GM12891 (cell line): Measurements from ENCODE around the gene KCNH1.

ENCODE experiments used
- DNase-seq: peaks from one replicate; pipeline ENCODE4 v3.0.0; 2011; ENCODE audit warnings: low spot score; ENCODE audit not compliant: insufficient read length
- FAIRE-seq: peaks from 2 replicates; lab custom pipeline; 2011; peaks lifted over from hg19 to GRCh38; lab: Jason Lieb, UNC
- PAX5 ChIP-seq: IDR thresholded peaks from 2 replicates; pipeline ENCODE4 v1.6.1; 2011; ENCODE audit warnings: low read length, moderate library complexity, mild to moderate bottlenecking; ENCODE audit not compliant: insufficient read depth, severe bottlenecking
- POLR2A ChIP-seq: IDR thresholded peaks from 2 replicates; pipeline ENCODE4 v1.6.1; 2011; ENCODE audit warnings: low read depth, low read length, control low read depth
- POLR2AphosphoS5 ChIP-seq: IDR thresholded peaks from 2 replicates; pipeline ENCODE4 v1.6.1; 2011; ENCODE audit warnings: low read depth, low read length, control low read depth
- POU2F2 ChIP-seq: IDR thresholded peaks from 2 replicates; pipeline ENCODE4 v1.6.1; 2011; ENCODE audit warnings: low read depth, mild to moderate bottlenecking, control low read depth, low read length, moderate library complexity
- SPI1 ChIP-seq: IDR thresholded peaks from 2 replicates; pipeline ENCODE4 v1.6.1; 2011; ENCODE audit warnings: low read depth, low read length, control low read depth
- TAF1 ChIP-seq: IDR thresholded peaks from 2 replicates; pipeline ENCODE4 v1.6.1; 2011; ENCODE audit warnings: low read depth, low read length, control low read depth

The KCNH1 gene

DNA sequence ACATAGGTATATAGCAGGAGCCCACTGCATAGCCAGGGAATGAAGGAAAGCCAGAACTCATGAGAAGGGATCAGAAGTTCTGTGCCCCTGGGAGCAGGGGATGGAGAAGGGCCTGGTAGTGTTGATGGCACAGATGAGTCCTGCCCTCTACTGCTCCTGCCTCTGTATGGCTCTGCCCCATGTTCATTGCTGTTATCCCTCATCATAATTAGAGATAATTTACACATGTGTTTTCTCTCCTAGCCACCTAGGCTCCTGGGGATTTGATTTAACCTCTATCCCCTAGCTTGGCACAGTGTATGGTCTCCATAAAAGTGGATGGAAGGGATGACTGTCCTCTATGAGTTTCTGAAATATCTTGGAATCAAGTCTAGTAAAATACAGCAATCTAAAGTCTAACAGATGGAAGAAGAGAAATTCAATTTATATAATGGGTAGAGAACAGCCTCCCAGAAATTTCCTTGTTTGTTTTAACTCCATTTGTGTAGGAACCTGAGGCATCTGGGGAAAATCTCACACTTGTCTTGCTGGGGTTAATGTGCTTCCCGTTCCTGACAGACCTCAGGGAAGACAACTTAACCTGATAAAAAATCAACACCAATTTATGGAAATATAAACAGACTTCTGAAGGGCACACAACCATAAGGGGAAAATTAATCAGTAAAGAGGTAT lies 411.4 kb downstream of the KCNH1 start:
- TF ChIP-seq POU2F2: no peak
- TF ChIP-seq POLR2AphosphoS5: no peak
- TF ChIP-seq TAF1: no peak
- TF ChIP-seq SPI1: no peak
- no peak for TF ChIP-seq PAX5
- no peak for TF ChIP-seq POLR2A
- DNase-seq (no peak), FAIRE-seq (no peak)

DNA sequence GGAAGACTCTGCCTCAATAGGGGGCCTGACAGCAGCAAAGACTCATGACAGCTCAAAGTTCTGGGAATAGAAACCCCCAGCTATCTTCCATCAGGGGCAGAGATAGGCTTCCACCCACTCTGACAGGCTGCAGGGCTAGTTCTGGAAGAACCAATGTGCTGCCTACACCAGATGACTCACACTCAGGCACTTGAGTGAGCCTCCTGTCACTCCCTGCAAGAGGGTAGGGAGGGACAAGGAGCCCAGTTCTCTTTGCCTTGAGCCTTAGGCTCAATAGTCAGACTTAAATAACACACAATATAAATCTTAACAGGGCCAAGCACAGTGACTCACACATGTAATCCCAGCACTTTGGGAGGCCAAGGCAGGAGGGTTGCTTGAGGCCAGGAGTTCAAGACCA lies 418.9 kb downstream of the KCNH1 start:
- DNase-seq (no peak), FAIRE-seq (no peak)
- TF ChIP-seq POLR2A (no peak), PAX5 (no peak), POU2F2 (no peak), SPI1 (no peak), POLR2AphosphoS5 (no peak), TAF1 (no peak)

DNA sequence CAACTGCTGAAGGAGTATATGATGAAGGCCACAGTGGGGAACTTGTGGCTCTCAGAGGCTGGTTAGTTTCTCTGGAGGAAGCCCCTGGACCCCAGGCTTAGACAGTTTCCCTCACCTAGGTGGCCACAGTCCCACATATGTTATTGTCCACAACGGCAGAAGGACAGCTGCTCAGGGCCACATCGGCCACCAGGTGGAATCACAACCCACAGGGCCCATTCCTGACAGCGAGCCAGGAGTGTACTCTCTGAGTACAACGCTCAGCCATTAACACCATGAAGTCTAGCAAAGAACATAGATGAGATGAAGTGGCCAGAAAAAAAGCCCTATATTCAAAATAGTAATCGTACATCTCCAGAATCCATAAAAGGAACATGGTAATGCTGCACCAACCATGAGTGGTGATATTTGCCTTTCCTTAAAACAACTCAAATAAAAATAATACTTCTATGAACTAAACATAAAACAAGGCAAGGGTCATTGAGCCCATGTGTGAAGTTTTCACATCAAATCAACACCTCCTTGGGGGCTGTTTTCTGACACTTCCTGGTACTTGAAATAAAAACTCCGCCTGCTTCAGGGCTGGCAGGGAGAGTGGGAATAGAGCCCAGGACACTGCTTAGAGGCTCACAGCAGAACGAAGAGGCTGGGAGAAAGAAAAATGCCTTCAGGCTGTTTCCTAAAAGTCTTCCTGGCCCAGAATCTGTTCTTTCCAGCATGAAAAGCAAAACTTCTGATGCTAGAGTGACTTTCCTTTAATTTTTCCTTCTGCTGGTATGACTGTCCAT lies 421.9 kb downstream of the KCNH1 start:
- DNase-seq (no peak), FAIRE-seq (no peak)
- no peak for TF ChIP-seq SPI1
- TF ChIP-seq POLR2A: no peak
- TF ChIP-seq PAX5: no peak
- no peak for TF ChIP-seq POU2F2
- TF ChIP-seq POLR2AphosphoS5: no peak
- no peak for TF ChIP-seq TAF1

DNA sequence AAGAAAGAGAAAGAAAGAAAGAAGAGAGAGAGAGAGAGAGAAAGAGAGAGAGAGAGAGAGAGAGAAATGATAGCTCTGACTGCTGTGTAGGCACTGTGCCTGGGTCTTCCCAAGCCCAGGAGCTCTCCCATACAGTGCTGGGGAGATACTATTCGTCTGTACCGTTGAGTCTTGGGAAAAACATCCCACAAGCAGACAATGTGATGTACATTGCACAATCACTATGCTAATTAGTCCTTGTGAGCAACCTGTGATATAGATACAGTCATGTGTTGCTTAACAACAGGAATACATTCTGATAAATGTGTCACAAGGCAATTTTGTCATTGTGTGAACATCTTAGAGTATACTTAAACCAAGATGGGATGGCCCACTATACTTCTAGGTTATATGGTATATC lies 424.2 kb downstream of the KCNH1 start:
- TF ChIP-seq PAX5 (no peak), SPI1 (no peak), TAF1 (no peak), POLR2A (no peak), POLR2AphosphoS5 (no peak), POU2F2 (no peak)
- FAIRE-seq: no peak
- no peak for DNase-seq

DNA sequence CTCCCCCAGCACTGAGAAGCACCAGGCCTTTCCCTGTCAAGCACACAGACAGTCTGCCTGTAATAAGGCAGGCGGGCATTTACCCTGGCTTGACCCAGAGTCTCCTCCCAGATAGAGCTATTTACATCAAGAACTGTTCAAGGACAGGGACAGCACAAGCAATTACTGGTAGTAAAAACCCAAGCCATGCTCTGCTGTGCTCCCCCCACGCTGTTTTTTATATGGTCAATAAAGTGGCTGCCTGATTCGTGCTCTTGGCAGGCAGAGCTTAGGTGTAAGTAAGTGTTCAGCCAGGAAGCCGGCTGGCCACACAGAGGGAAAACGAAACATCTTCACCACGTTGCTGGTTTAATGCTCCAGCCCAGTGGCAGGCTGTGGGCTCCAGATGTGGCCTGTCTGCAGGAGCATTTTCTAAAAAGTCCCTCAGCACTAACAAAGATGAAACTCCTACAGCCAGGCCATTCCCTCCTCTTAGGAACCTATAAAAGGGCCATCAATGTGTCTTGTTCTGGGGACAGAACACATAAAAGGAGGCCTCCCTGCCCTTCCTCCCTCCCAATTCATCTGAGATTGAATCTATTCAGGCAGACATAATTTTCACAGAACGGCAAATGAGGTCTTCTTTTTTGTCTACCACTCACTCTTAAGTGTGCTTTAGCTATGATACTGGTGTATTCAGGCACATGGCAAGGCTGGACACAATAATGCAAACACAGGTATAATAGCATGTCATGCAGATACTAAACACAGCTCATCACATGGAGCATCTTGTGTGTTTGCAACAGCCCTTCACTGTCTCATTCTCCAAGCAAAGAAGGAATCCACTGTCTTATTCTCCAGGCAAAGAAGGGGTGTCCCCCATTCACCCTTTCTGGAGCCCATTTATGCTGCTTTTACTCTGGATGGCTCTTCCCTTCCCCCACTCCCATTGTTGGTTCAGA lies 426.4 kb downstream of the KCNH1 start:
- no peak for FAIRE-seq
- no peak for DNase-seq
- TF ChIP-seq POLR2A (no peak), SPI1 (no peak), TAF1 (no peak), POLR2AphosphoS5 (no peak), POU2F2 (no peak), PAX5 (no peak)

DNA sequence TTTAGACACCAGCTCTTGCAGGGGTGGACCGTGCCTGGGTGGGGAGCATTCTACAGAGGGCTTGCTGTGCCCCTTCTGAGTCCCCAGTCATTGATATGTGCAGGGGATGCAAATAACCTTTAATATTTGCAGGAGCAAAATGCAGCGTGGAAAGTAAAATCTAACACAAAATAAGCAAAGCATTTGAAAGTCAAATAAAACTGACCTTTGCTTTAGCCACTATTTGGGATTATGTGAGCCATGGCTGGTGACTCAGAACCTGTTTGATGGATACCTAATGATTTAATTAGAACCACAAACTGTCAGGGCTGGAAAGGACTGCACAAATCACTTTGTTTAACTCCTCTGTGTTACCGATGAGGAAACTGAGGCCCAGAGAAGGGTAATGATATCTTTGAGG lies 427.7 kb downstream of the KCNH1 start:
- no peak for FAIRE-seq
- DNase-seq: no peak
- TF ChIP-seq POLR2A: no peak
- TF ChIP-seq POLR2AphosphoS5: no peak
- no peak for TF ChIP-seq TAF1
- no peak for TF ChIP-seq PAX5
- no peak for TF ChIP-seq POU2F2
- TF ChIP-seq SPI1: no peak

DNA sequence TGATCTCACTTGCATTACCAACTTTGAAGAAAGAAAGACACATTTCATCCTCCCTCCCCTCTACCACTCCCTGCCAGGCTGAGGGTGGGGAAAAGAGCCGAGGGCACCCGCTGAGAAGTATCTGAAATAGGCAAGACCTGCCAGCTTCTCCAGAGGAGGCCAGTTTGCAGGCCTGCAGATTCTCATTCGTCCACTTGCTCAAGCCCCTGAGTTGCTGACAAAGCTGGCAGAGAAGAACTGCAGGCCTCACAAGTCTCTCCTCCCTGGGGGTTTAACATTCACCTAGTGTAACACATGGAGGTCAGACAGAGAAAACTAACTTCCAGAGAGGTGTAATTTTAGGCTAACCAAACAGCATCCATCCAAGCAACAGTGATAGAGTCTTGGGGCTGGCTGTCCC lies 428.9 kb downstream of the KCNH1 start:
- DNase-seq (no peak), FAIRE-seq (no peak)

DNA sequence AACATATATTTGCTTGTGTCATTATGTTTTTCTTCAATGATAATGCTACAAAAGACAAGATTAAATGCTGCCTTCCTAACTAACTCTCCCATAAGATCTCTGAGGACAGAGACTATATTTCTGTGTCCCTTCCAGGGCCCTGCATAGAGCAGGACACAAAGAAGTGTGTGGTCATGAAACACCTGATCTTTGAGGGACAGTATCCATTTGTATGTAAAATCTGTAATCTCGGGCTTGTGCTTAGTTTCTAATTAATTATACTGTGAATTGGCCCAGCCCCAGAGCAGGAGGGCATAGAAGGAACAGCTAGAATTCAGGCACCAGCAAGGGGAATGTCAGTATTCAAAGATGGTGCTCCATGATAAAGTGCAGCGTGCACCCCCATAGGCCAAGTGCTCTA lies 430.4 kb downstream of the KCNH1 start:
- no peak for FAIRE-seq

More for the DNA sequence above, 428.9 kb downstream of the KCNH1 start:
- TF ChIP-seq SPI1 (no peak), POLR2A (no peak), POLR2AphosphoS5 (no peak), TAF1 (no peak), POU2F2 (no peak), PAX5 (no peak)

More for the DNA sequence above, 430.4 kb downstream of the KCNH1 start:
- no peak for DNase-seq
- TF ChIP-seq TAF1 (no peak), POU2F2 (no peak), POLR2A (no peak), POLR2AphosphoS5 (no peak), PAX5 (no peak), SPI1 (no peak)
